ENCODE results near the gene CLTB. TPM values are rescaled to one million over a fixed set of nuclear protein-coding genes. Genes with fewer than 3 reads are reported as not detected.

Gene CLTB
- 76.1 and 88.9 TPM in 2 replicates for total RNA-seq

GRCh38 chr5:176415952-176416924 is at the start of gene CLTB:
CLTB (minus strand) TSS chr5:176416539; CDS start chr5:176416363, 176 bp downstream.

GRCh38 chr5:176447978-176448608 is 31.8 kb upstream of the CLTB start, which contains the start of gene FAF2:
FAF2 (plus strand) TSS chr5:176448385; CDS start chr5:176448408, 23 bp downstream.

GRCh38 chr5:176388444-176389134 is 27.8 kb downstream of the CLTB start, which contains the start of the genes HIGD2A and NOP16:
HIGD2A (plus strand) TSS chr5:176388751; CDS start chr5:176388820, 69 bp downstream.
NOP16 (minus strand) TSS chr5:176388598; CDS start chr5:176388539, 59 bp downstream.

GRCh38 chr5:176365351-176366231 is 50.7 kb downstream of the CLTB start, which contains the start of gene ARL10:
ARL10 (plus strand) TSS chr5:176365487; CDS start chr5:176365564, 77 bp downstream.

GRCh38 chr5:176361437-176362232 is 54.7 kb downstream of the CLTB start, which contains the start of gene KIAA1191:
KIAA1191 (minus strand) TSS chr5:176361764; CDS start chr5:176359508, 2,256 bp downstream.

Small RNA genes within 50 kb of the gene (small RNA-seq; reads per million reads assigned to genes)
- not detected for gene AC010297.1
- gene MIR1271: 4.2 reads per million, percentile 91 among the genes with 10 or more reads in this experiment

Other genes starting within 250 kb of the CLTB start
- gene SIMC1, start 178.1 kb downstream of the CLTB start, total RNA-seq: 7.7 and 11.9 TPM in 2 replicates
- 53.6 and 59.0 TPM in 2 replicates for gene KIAA1191, start 54.8 kb downstream of the CLTB start, total RNA-seq
- gene ARL10, start 51.1 kb downstream of the CLTB start, total RNA-seq: 6.1 and 7.7 TPM in 2 replicates
- 22.3 and 25.7 TPM in 2 replicates for gene NOP16, start 27.9 kb downstream of the CLTB start, total RNA-seq
- 38.6 and 39.5 TPM in 2 replicates for gene HIGD2A, start 27.8 kb downstream of the CLTB start, total RNA-seq
- 37.5 and 47.3 TPM in 2 replicates for gene FAF2, start 31.8 kb upstream of the CLTB start, total RNA-seq
- 2.9 and 4.1 TPM in 2 replicates for gene RNF44, start 120.9 kb upstream of the CLTB start, total RNA-seq
- not detected in 2 replicates for gene CDHR2, start 132.8 kb upstream of the CLTB start, total RNA-seq
- gene GPRIN1, start 193.6 kb upstream of the CLTB start, total RNA-seq: 5.1 and 8.0 TPM in 2 replicates
- 1.2 TPM in 1 of 2 replicates, not detected in the other for gene SNCB, start 214.0 kb upstream of the CLTB start, total RNA-seq
- gene EIF4E1B, start 214.1 kb upstream of the CLTB start, total RNA-seq: not detected in 2 replicates
- 26.8 and 30.7 TPM in 2 replicates for gene TSPAN17, start 230.9 kb upstream of the CLTB start, total RNA-seq